GM18502 (cell line): ENCODE results near the gene GCK.

ENCODE experiments used
- ATAC-seq: cut with Tn5 transposase; IDR thresholded peaks from one replicate; pipeline ENCODE4 v1.9.1; 2021; ENCODE audit warnings: mild to moderate bottlenecking; ENCODE audit not compliant: unreplicated experiment, poor library complexity

GCK gene

GRCh38 chr7:44124822-44125202 is 64.4 kb downstream of the GCK start:
- ATAC-seq: no peak

GRCh38 chr7:44123190-44124003 is 65.8 kb downstream of the GCK start, which contains the start of gene POLD2:
Gene POLD2, minus strand, starts transcription at chr7:44123548. Its CDS starts 1,495 bp downstream, at chr7:44122053.
- ATAC-seq: peak; percentile 99

GRCh38 chr7:44122529-44122928 is 66.7 kb downstream of the GCK start:
- ATAC-seq: no peak

- no peak for ATAC-seq
These were observed 67.3 kb downstream of the GCK start for GRCh38 chr7:44121761-44122420.

GRCh38 chr7:44120395-44120794 is 68.8 kb downstream of the GCK start:
- no peak for ATAC-seq

- no peak for ATAC-seq
These were observed 69.3 kb downstream of the GCK start for GRCh38 chr7:44119829-44120380.

- no peak for ATAC-seq
These were observed 71.3 kb downstream of the GCK start for GRCh38 chr7:44117801-44118429.

- ATAC-seq: no peak
These were observed 72.2 kb downstream of the GCK start for GRCh38 chr7:44116789-44117666.

GRCh38 chr7:44116087-44116788 is 73.0 kb downstream of the GCK start:
- ATAC-seq: no peak

- ATAC-seq: no peak
These were observed 74.5 kb downstream of the GCK start for GRCh38 chr7:44114586-44115310.

GRCh38 chr7:44113764-44114354 is 75.4 kb downstream of the GCK start:
- ATAC-seq: no peak

- no peak for ATAC-seq
These were observed 76.1 kb downstream of the GCK start for GRCh38 chr7:44112997-44113763.

GRCh38 chr7:44112231-44112996 is 76.8 kb downstream of the GCK start:
- ATAC-seq: no peak

- no peak for ATAC-seq
These were observed 77.5 kb downstream of the GCK start for GRCh38 chr7:44111761-44112160.

- ATAC-seq: no peak
These were observed 78.3 kb downstream of the GCK start for GRCh38 chr7:44110719-44111635.

- no peak for ATAC-seq
These were observed 79.2 kb downstream of the GCK start for GRCh38 chr7:44109991-44110390.
